Breast epithelium (tissue), 3 donors: ENCODE data around the gene RPL37.

ENCODE experiments used
- POLR2A ChIP-seq: fragments of 450-650 bp; IDR thresholded peaks from one replicate; pipeline ENCODE4 v1.6.1; 2016; ENCODE audit warnings: antibody characterized with exemption, mild to moderate bottlenecking, moderate library complexity
- TF ChIP-seq, protein P1 (sequence below), 3 donors: fragments of 450-650 bp; IDR thresholded peaks; one replicate each; pipeline ENCODE4 v1.5.1; 2016 to 2017; ENCODE audit warnings: antibody characterized with exemption in 3 of 3, mild to moderate bottlenecking in 3 of 3, moderate library complexity in 3 of 3

DNA sequence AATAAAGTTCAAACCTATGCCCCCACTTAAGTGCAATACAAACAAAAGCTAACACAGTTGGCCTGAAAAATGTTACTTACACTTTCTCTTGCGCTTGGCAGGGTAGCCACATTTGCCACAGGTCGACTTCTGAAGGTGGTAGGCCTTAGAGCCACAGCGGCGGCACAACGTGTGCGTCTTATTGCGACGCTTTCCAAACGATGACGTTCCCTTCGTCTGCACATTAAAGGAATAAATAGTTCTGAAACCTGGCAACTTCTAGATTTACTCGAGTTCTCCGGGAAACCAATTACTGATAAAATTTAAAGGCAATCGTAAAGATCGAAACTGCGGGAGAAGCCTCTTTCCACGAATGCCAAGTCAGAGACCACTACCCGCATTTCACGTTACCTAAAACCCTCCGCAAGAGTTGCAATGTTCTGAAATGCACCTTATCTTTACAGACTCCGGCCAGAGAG lies 602 bp downstream of the RPL37 start:
- no peak for TF ChIP-seq POLR2A
- TF ChIP-seq, protein P1, sequence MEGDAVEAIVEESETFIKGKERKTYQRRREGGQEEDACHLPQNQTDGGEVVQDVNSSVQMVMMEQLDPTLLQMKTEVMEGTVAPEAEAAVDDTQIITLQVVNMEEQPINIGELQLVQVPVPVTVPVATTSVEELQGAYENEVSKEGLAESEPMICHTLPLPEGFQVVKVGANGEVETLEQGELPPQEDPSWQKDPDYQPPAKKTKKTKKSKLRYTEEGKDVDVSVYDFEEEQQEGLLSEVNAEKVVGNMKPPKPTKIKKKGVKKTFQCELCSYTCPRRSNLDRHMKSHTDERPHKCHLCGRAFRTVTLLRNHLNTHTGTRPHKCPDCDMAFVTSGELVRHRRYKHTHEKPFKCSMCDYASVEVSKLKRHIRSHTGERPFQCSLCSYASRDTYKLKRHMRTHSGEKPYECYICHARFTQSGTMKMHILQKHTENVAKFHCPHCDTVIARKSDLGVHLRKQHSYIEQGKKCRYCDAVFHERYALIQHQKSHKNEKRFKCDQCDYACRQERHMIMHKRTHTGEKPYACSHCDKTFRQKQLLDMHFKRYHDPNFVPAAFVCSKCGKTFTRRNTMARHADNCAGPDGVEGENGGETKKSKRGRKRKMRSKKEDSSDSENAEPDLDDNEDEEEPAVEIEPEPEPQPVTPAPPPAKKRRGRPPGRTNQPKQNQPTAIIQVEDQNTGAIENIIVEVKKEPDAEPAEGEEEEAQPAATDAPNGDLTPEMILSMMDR (IDR thresholded peaks at IDR 0.05) = no peak
